Sigmoid colon (tissue), 7 donors: ENCODE data around the gene C5orf24. TPM values are rescaled to one million over a fixed set of nuclear protein-coding genes. Genes with fewer than 3 reads are reported as not detected.
"Not testable (repeated sequence)": the region's sequence is repeated elsewhere in the genome, so short reads cannot be mapped to it uniquely, and the experiment has no call there.

ENCODE experiments used
- DNase-seq: peaks from one replicate; pipeline ENCODE4 v3.0.0-alpha.2; 2019
- H3K27ac ChIP-seq, 4 donors: fragments of 200-600 bp; sonication (generic); one replicate each; pipeline ENCODE4 v1.5.1; 2016 to 2019; ENCODE audit warnings: mild to moderate bottlenecking in 1 of 4
- H3K27me3 ChIP-seq, 3 donors: fragments of 200-600 bp; sonication (generic); one replicate each; pipeline ENCODE4 v1.5.1; 2019; ENCODE audit warnings: mild to moderate bottlenecking in 1 of 3
- H3K36me3 ChIP-seq, 4 donors: fragments of 200-600 bp; sonication (generic); one replicate each; pipeline ENCODE4 v1.5.1; 2016 to 2019
- H3K4me1 ChIP-seq, 4 donors: fragments of 200-600 bp; sonication (generic); one replicate each; pipeline ENCODE4 v1.5.1; 2017 to 2019
- H3K4me3 ChIP-seq, 4 donors: fragments of 200-600 bp; sonication (generic); one replicate each; pipeline ENCODE4 v1.5.1; 2017 to 2019; ENCODE audit warnings: mild to moderate bottlenecking in 2 of 4, moderate library complexity in 1 of 4
- H3K9me3 ChIP-seq, 4 donors: fragments of 200-600 bp in 3 of 4; sonication (generic) in 3 of 4; one replicate each; pipeline versions ENCODE4 v1.5.1 to v1.6.1; 2013 to 2019
- CTCF ChIP-seq, 4 experiments: fragments of 450-650 bp in 3 of 4; fragments of 200-600 bp in 1 of 4; IDR thresholded peaks; one replicate each; pipeline ENCODE4 v1.5.1; 2016 to 2019; ENCODE audit warnings: antibody characterized with exemption in 4 of 4, mild to moderate bottlenecking in 3 of 4, moderate library complexity in 2 of 4
- EP300 ChIP-seq, 4 donors: sonication (generic); formaldehyde crosslinking; IDR thresholded peaks; one replicate each; pipeline ENCODE4 v1.6.1; 2017; ENCODE audit warnings: antibody characterized with exemption in 4 of 4
- POLR2A ChIP-seq, 2 donors: fragments of 450-650 bp; IDR thresholded peaks; one replicate each; pipeline ENCODE4 v1.6.1; 2016; ENCODE audit warnings: antibody characterized with exemption in 2 of 2, mild to moderate bottlenecking in 2 of 2, moderate library complexity in 2 of 2
- POLR2AphosphoS5 ChIP-seq, 4 donors: sonication (generic); formaldehyde crosslinking; IDR thresholded peaks; one replicate each; pipeline ENCODE4 v1.6.1; 2017; ENCODE audit warnings: antibody characterized with exemption in 4 of 4
- WGBS, 2 donors: extraction: QIAGEN DNeasy Blood & Tissue Kit; methylation state at CpG; one replicate each; pipeline ENCODE4 v1.1.7; 2013; 5-methylcytosine and 5-hydroxymethylcytosine counted together
- intact Hi-C: fragments of 100-400 bp; cut with DNase I; formaldehyde crosslinking; loops from one replicate; pipeline ENCODE4 v1.15.1; 2023
- polyA plus RNA-seq, 3 donors: library from polyadenylated mRNA; stranded (reverse); fragments of 200-250 nt; gene quantifications; one replicate each; pipeline ENCODE4 v1.2.3, GENCODE V29; 2013
- total RNA-seq, 4 donors: library from RNA; depleted of rRNA; stranded (reverse); fragments of >200 nt; gene quantifications; one replicate each; pipeline ENCODE4 v1.1.0, GENCODE V29; 2016
- donor health status: healthy with polysubstance abuse.
- donor health status: Bipolar disorder and iron deficiency.
- donor health status: healthy.

C5orf24 gene
- total and polyA plus RNA-seq, 7 donors, result 12.6 to 82.0 (median 38.0) TPM

- no peak for DNase-seq
- no peaks in the 10 kb centered on the region for H3K27me3 ChIP-seq
- H3K36me3 ChIP-seq, result peaks cover 0 to 35% (median 8%) of the 10 kb centered on the region in 4 donors
- no peak for TF ChIP-seq CTCF (IDR thresholded peaks at IDR 0.05)
- no peak for TF ChIP-seq POLR2A (IDR thresholded peaks at IDR 0.05)
- no peak for TF ChIP-seq EP300 (IDR thresholded peaks at IDR 0.05)
- TF ChIP-seq POLR2AphosphoS5 (IDR thresholded peaks at IDR 0.05), result no peak
- no peak overlapping the region for H3K27ac ChIP-seq
- peaks cover 0 to 7% (median 2%) of the 10 kb centered on the region in 4 donors for H3K4me1 ChIP-seq
- intact Hi-C loops, result no loop called here
- 93% methylated on average over 3 of the region's 3 CpGs for WGBS, 2 donors
- no peaks in the 10 kb centered on the region for H3K9me3 ChIP-seq
- no peak overlapping the region for H3K4me3 ChIP-seq
Measured at GRCh38 chr5:134840811-134841210, 5.0 kb upstream of the C5orf24 start.

- H3K27ac ChIP-seq, result no peak overlapping the region
- intact Hi-C loops, result no loop called here
- H3K9me3 ChIP-seq, result no peaks in the 10 kb centered on the region
- TF ChIP-seq CTCF (IDR thresholded peaks at IDR 0.05) (no peak), EP300 (IDR thresholded peaks at IDR 0.05) (no peak)
- 34 to 69% methylated on average over 1 of the region's 1 CpG for WGBS, 2 donors
- H3K4me1 ChIP-seq, result peaks cover 0 to 29% (median 25%) of the 10 kb centered on the region in 4 donors
- peaks cover 0 to 16% (median 8%) of the 10 kb centered on the region in 4 donors for H3K36me3 ChIP-seq
- no peaks in the 10 kb centered on the region for H3K27me3 ChIP-seq
- DNase-seq, result no peak
- no peak overlapping the region for H3K4me3 ChIP-seq
Measured at GRCh38 chr5:134844252-134844651, 1.5 kb upstream of the C5orf24 start.

- 4 to 14% methylated on average over 12 of the region's 12 CpGs for WGBS, 2 donors
- Histone ChIP-seq H3K27ac (peak overlapping the region; percentile 94 to 100 (median 97)), H3K36me3 (peaks cover 0 to 12% (median 2%) of the 10 kb centered on the region in 4 donors), H3K27me3 (no peaks in the 10 kb centered on the region), H3K9me3 (no peaks in the 10 kb centered on the region), H3K4me3 (peak overlapping the region; percentile 82 to 99 (median 86)), H3K4me1 (peaks cover 0 to 39% (median 27%) of the 10 kb centered on the region in 4 donors)
- no peak for DNase-seq
- intact Hi-C loops, result loop anchor here (5.0 kb wide), 1 partner anchor 108 kb away; the partner anchor contains the start of gene CAMLG
- no peak for TF ChIP-seq EP300 (IDR thresholded peaks at IDR 0.05)
- TF ChIP-seq POLR2A (IDR thresholded peaks at IDR 0.05), result no peak
- TF ChIP-seq CTCF (IDR thresholded peaks at IDR 0.05), result no peak
- TF ChIP-seq POLR2AphosphoS5 (IDR thresholded peaks at IDR 0.05), result no peak
Measured at GRCh38 chr5:134845335-134845851, 375 bp upstream of the C5orf24 start.

- Histone ChIP-seq H3K9me3 (no peaks in the 10 kb centered on the region), H3K27ac (peak overlapping the region; percentile 94 to 100 (median 97)), H3K4me1 (peaks cover 0 to 50% (median 33%) of the 10 kb centered on the region in 4 donors), H3K4me3 (peak overlapping the region; percentile 82 to 99 (median 86)), H3K36me3 (peaks cover 0 to 11% (median 0%) of the 10 kb centered on the region in 4 donors), H3K27me3 (no peaks in the 10 kb centered on the region)
- intact Hi-C loops, result loop anchor here (1.0 to 5.0 kb wide), 3 partner anchors 28 to 109 kb away; partner anchors contain the start of genes CAMLG and TXNDC15
- WGBS, 2 donors, result 0 to 2% methylated on average over 11 of the region's 11 CpGs
- TF ChIP-seq EP300 (IDR thresholded peaks at IDR 0.05) (no peak), POLR2AphosphoS5 (IDR thresholded peaks at IDR 0.05) (no peak), CTCF (IDR thresholded peaks at IDR 0.05) (no peak), POLR2A (IDR thresholded peaks at IDR 0.05) (no peak)
- no peak for DNase-seq
Measured at GRCh38 chr5:134846641-134846960, 833 bp downstream of the C5orf24 start.

- DNase-seq, H3K27ac ChIP-seq, H3K27me3 ChIP-seq, H3K9me3 ChIP-seq, H3K4me3 ChIP-seq: not testable (repeated sequence)
- Histone ChIP-seq H3K4me1 (peaks cover 0 to 62% (median 39%) of the 10 kb centered on the region in 4 donors), H3K36me3 (peaks cover 0 to 26% (median 5%) of the 10 kb centered on the region in 4 donors)
- intact Hi-C loops, result loop anchor here (5.0 kb wide), 1 partner anchor 112 kb away; the partner anchor contains the start of gene CAMLG
- 85 to 89% methylated on average over 7 of the region's 7 CpGs for WGBS, 2 donors
Measured at GRCh38 chr5:134849434-134849933, 3.7 kb downstream of the C5orf24 start.
